PC-9 (cell line): Measurements from ENCODE around the gene RGS9. TPM values are rescaled to one million over a fixed set of nuclear protein-coding genes. Genes with fewer than 3 reads are reported as not detected.

Experiments used
- BruUV-seq: library from RNA; stranded (reverse); fragments of 400-500 nt; replicated peaks from 2 replicates; lab custom pipeline; 2021; lab: Mats Ljungman, UMichigan
- CTCF ChIA-PET: fragments of 300-600 bp; sonication (Branson Sonifier 250); formaldehyde crosslinking; loops from one replicate; lab custom pipeline; 2022; ENCODE audit warnings: antibody characterized with exemption; lab: Charles Lee
- POLR2A ChIA-PET: fragments of 300-600 bp; sonication (Branson Sonifier 250); formaldehyde crosslinking; loops from one replicate; lab custom pipeline; 2022; ENCODE audit warnings: antibody characterized with exemption; ENCODE audit not compliant: unreplicated experiment; lab: Charles Lee
- DNase-seq, 2 experiments: peaks; one replicate each; pipeline versions ENCODE4 v3.0.0 to v3.0.0-alpha.2; 2015 to 2022; ENCODE audit warnings: mixed read lengths in 1 of 2
- H2AFZ ChIP-seq: fragments of 200-600 bp; sonication (generic); 2 replicates; pipeline ENCODE4 v1.8.1; 2017; ENCODE audit warnings: antibody characterized with exemption
- H3F3A ChIP-seq: fragments of 200-600 bp; sonication (generic); 2 replicates; pipeline ENCODE4 v1.8.1; 2017; ENCODE audit warnings: antibody characterized with exemption, mild to moderate bottlenecking, low read depth; ENCODE audit not compliant: insufficient read depth
- H3K27ac ChIP-seq: fragments of 200-600 bp; sonication (generic); 2 replicates; pipeline ENCODE4 v1.6.1; 2016; ENCODE audit warnings: mixed run types
- H3K27me3 ChIP-seq: fragments of 200-600 bp; sonication (generic); 2 replicates; pipeline ENCODE4 v1.6.1; 2016; ENCODE audit warnings: low read depth, mixed run types; ENCODE audit not compliant: insufficient read depth
- H3K36me3 ChIP-seq: fragments of 200-600 bp; sonication (generic); 2 replicates; pipeline ENCODE4 v1.6.1; 2016; ENCODE audit warnings: low read depth, mixed run types
- H3K4me1 ChIP-seq: fragments of 200-600 bp; sonication (generic); replicated peaks from 2 replicates; pipeline ENCODE4 v1.6.1; 2016; ENCODE audit warnings: mixed run types; ENCODE audit not compliant: insufficient read depth
- H3K4me2 ChIP-seq: fragments of 200-600 bp; sonication (generic); 2 replicates; pipeline ENCODE4 v1.6.1; 2017; ENCODE audit warnings: mixed run types
- H3K4me3 ChIP-seq: fragments of 200-600 bp; sonication (generic); 2 replicates; pipeline ENCODE4 v1.6.1; 2016; ENCODE audit warnings: mixed run types
- H3K79me2 ChIP-seq: fragments of 200-600 bp; sonication (generic); 2 replicates; pipeline ENCODE4 v1.6.1; 2017; ENCODE audit warnings: low read depth, mixed run types
- H3K9me2 ChIP-seq: fragments of 200-600 bp; sonication (generic); 2 replicates; pipeline ENCODE4 v1.8.1; 2017; ENCODE audit warnings: mild to moderate bottlenecking; ENCODE audit not compliant: insufficient read depth
- H3K9me3 ChIP-seq: fragments of 200-600 bp; sonication (generic); 2 replicates; pipeline ENCODE4 v1.8.1; 2016; ENCODE audit warnings: low read depth; ENCODE audit not compliant: insufficient read depth
- H4K20me1 ChIP-seq: fragments of 200-600 bp; sonication (generic); 2 replicates; pipeline ENCODE4 v1.8.1; 2017; ENCODE audit not compliant: insufficient read depth
- CTCF ChIP-seq: fragments of 200-600 bp; sonication (generic); conservative IDR thresholded peaks from 2 replicates; pipeline ENCODE4 v1.6.1; 2017; ENCODE audit warnings: mixed run types, antibody characterized with exemption, mild to moderate bottlenecking, moderate library complexity
- EZH2 ChIP-seq: fragments of 200-600 bp; sonication (generic); IDR thresholded peaks from 2 replicates; pipeline ENCODE4 v1.8.0; 2017; ENCODE audit warnings: antibody characterized with exemption, low read depth
- intact Hi-C: fragments of 100-400 bp; cut with micrococcal nuclease; formaldehyde crosslinking; loops from one replicate; pipeline ENCODE4 v1.10.0; 2022; ENCODE audit not compliant: unreplicated experiment
- total RNA-seq: library from RNA; stranded (reverse); gene quantifications from 2 replicates; pipeline ENCODE4 v1.2.3, GENCODE V29; 2021

RGS9 gene
- total RNA-seq, 1 experiment from 2014 or later, result 6.1 TPM

GRCh38 chr17:65166787-65167186 is 29.6 kb downstream of the RGS9 start:
- no peaks in the 10 kb centered on the region for H4K20me1 ChIP-seq
- intact Hi-C loops, result no loop called here
- H3K79me2 ChIP-seq, result no peaks in the 10 kb centered on the region
- ChIA-PET CTCF (no interaction called here), POLR2A (no interaction called here)
- no peaks in the 10 kb centered on the region for H3K9me2 ChIP-seq
- no TSS peak for BruUV-seq
- TF ChIP-seq EZH2, result no peak
- H2AFZ ChIP-seq, result no peak overlapping the region
- no peak overlapping the region for H3K4me3 ChIP-seq
- no peak overlapping the region for H3K27ac ChIP-seq
- H3K36me3 ChIP-seq, result no peaks in the 10 kb centered on the region
- no peaks in the 10 kb centered on the region for H3K9me3 ChIP-seq
- peaks cover 5% of the 10 kb centered on the region; the same call in 1 of the 2 replicates for H3K4me1 ChIP-seq
- no peaks in the 10 kb centered on the region for H3F3A ChIP-seq
- DNase-seq, result no peak
- H3K4me2 ChIP-seq, result no peak overlapping the region
- no peaks in the 10 kb centered on the region for H3K27me3 ChIP-seq

GRCh38 chr17:65167566-65167965 is 30.4 kb downstream of the RGS9 start:
- no peak overlapping the region for H2AFZ ChIP-seq

GRCh38 chr17:65169691-65170090 is 32.5 kb downstream of the RGS9 start:
- no peaks in the 10 kb centered on the region for H3K79me2 ChIP-seq
- no peaks in the 10 kb centered on the region for H4K20me1 ChIP-seq
- no peaks in the 10 kb centered on the region for H3K36me3 ChIP-seq
- CTCF ChIA-PET, result no interaction called here
- no peak overlapping the region for H2AFZ ChIP-seq
- no peaks in the 10 kb centered on the region for H3K9me3 ChIP-seq
- H3K4me3 ChIP-seq, result no peak overlapping the region
- POLR2A ChIA-PET, result no interaction called here
- no peaks in the 10 kb centered on the region for H3F3A ChIP-seq
- TF ChIP-seq CTCF (no peak), EZH2 (no peak)
- intact Hi-C loops, result no loop called here
- no TSS peak for BruUV-seq
- H3K9me2 ChIP-seq, result no peaks in the 10 kb centered on the region
- H3K4me1 ChIP-seq, result no peaks in the 10 kb centered on the region
- no peak overlapping the region for H3K27ac ChIP-seq
- no peak for DNase-seq
- no peak overlapping the region for H3K4me2 ChIP-seq
- no peaks in the 10 kb centered on the region for H3K27me3 ChIP-seq

More at GRCh38 chr17:65167566-65167965, 30.4 kb downstream of the RGS9 start:
- Histone ChIP-seq H3K9me3 (no peaks in the 10 kb centered on the region), H3K36me3 (no peaks in the 10 kb centered on the region), H3K79me2 (no peaks in the 10 kb centered on the region), H3K4me2 (no peak overlapping the region), H3F3A (no peaks in the 10 kb centered on the region), H3K27me3 (no peaks in the 10 kb centered on the region), H3K4me3 (no peak overlapping the region), H3K9me2 (no peaks in the 10 kb centered on the region), H3K4me1 (peaks cover 5% of the 10 kb centered on the region; the same call in 1 of the 2 replicates), H4K20me1 (no peaks in the 10 kb centered on the region), H3K27ac (no peak overlapping the region)
- ChIA-PET POLR2A (no interaction called here), CTCF (no interaction called here)
- BruUV-seq, result no TSS peak
- TF ChIP-seq EZH2 (no peak), CTCF (no peak)
- intact Hi-C loops, result no loop called here
- DNase-seq, result no peak

GRCh38 chr17:65170839-65171238 is 33.7 kb downstream of the RGS9 start:
- POLR2A ChIA-PET, result no interaction called here
- Histone ChIP-seq H3F3A (no peaks in the 10 kb centered on the region), H3K9me3 (no peaks in the 10 kb centered on the region), H3K9me2 (no peaks in the 10 kb centered on the region), H3K27ac (no peak overlapping the region), H3K79me2 (no peaks in the 10 kb centered on the region), H2AFZ (no peak overlapping the region), H4K20me1 (no peaks in the 10 kb centered on the region), H3K27me3 (no peaks in the 10 kb centered on the region), H3K36me3 (no peaks in the 10 kb centered on the region), H3K4me3 (no peak overlapping the region), H3K4me2 (no peak overlapping the region), H3K4me1 (no peaks in the 10 kb centered on the region)
- DNase-seq, result no peak
- no TSS peak for BruUV-seq
- CTCF ChIA-PET, result no interaction called here
- intact Hi-C loops, result no loop called here
- TF ChIP-seq EZH2 (no peak), CTCF (no peak)
